ENCODE results near the gene IGFBPL1.

GRCh38 chr9:38451162-38451561 is 26.9 kb upstream of the IGFBPL1 start:
- no peak for TF ChIP-seq TAF1 (conservative IDR thresholded peaks at IDR 0.05)
- TF ChIP-seq ZBTB33 (IDR thresholded peaks at IDR 0.05) = no peak
- TF ChIP-seq YY1 (IDR thresholded peaks at IDR 0.05) = no peak
- TF ChIP-seq CTCF (IDR thresholded peaks at IDR 0.05; ENCODE audit: low read depth, low read length, missing input control) = no peak
- TF ChIP-seq REST (IDR thresholded peaks at IDR 0.05) = no peak
- no peak for TF ChIP-seq JUND (IDR thresholded peaks at IDR 0.05)

Data from liver (tissue), 3 donors.